GM12878 (cell line): ENCODE measurements around the gene GANAB. TPM values are rescaled to one million over a fixed set of nuclear protein-coding genes. Genes with fewer than 3 reads are reported as not detected.

Source experiments
- ATAC-seq: fragments of 200-7000 bp; cut with Tn5 transposase; 3 replicates; pipeline ENCODE4 v1.9.1; 2020; ENCODE audit warnings: mild to moderate bottlenecking, moderate library complexity
- BruUV-seq: library from RNA; stranded (reverse); fragments of 400-500 nt; replicated peaks from 2 replicates; lab custom pipeline; 2021; lab: Mats Ljungman, UMichigan
- CTCF ChIA-PET: fragments of 300-600 bp; sonication (Branson Sonifier 250); formaldehyde crosslinking; extraction: SDS; loops from one replicate; lab custom pipeline; 2021; ENCODE audit warnings: inconsistent platforms; lab: Yijun Ruan, JAX
- POLR2A ChIA-PET: fragments of 350-600 bp; formaldehyde crosslinking; extraction: SDS; loops from one replicate; lab custom pipeline; 2021; ENCODE audit warnings: inconsistent platforms; lab: Charles Lee
- RAD21 ChIA-PET: fragments of 300-600 bp; sonication (Branson Sonifier 250); formaldehyde crosslinking; loops from one replicate; lab custom pipeline; 2023; ENCODE audit warnings: antibody characterized with exemption; ENCODE audit not compliant: unreplicated experiment; lab: Charles Lee
- SMC1A ChIA-PET: fragments of 300-600 bp; sonication (Branson Sonifier 250); formaldehyde crosslinking; loops from one replicate; lab custom pipeline; 2023; ENCODE audit not compliant: unreplicated experiment, uncharacterized antibody; lab: Charles Lee
- DNase-seq: peaks from one replicate; pipeline ENCODE4 v3.0.0-alpha.2; 2011; ENCODE audit warnings: low read depth, low spot score
- FAIRE-seq: peaks from 3 replicates; lab custom pipeline; 2011; peaks lifted over from hg19 to GRCh38; lab: Jason Lieb, UNC
- H2AFZ ChIP-seq: 2 replicates; pipeline ENCODE4 v1.6.0; 2011; ENCODE audit warnings: low read depth, low read length, control low read depth; ENCODE audit not compliant: control insufficient read depth
- H3K27ac ChIP-seq: 2 replicates; pipeline ENCODE4 v1.5.1; 2011; ENCODE audit warnings: control low read depth; ENCODE audit not compliant: control insufficient read depth, insufficient read depth
- H3K27me3 ChIP-seq, 2 experiments: replicated peaks in 1 of 2; 2 replicates each; pipeline versions ENCODE4 v1.6.0 to v1.6.1; 2011; ENCODE audit warnings: low read length in 1 of 2; ENCODE audit not compliant: control insufficient read depth in 2 of 2, insufficient read depth in 2 of 2
- H3K36me3 ChIP-seq, 2 experiments: 2 replicates each; pipeline ENCODE4 v1.5.1; 2011; ENCODE audit warnings: low read length in 1 of 2; ENCODE audit not compliant: control insufficient read depth in 2 of 2, insufficient read depth in 2 of 2
- H3K4me1 ChIP-seq: 2 replicates; pipeline ENCODE4 v1.6.1; 2011; ENCODE audit warnings: mild to moderate bottlenecking, low read length, moderate library complexity, mixed read lengths; ENCODE audit not compliant: control insufficient read depth, insufficient read depth
- H3K4me2 ChIP-seq: 2 replicates; pipeline ENCODE4 v1.6.0; 2011; ENCODE audit warnings: control low read depth; ENCODE audit not compliant: control insufficient read depth, insufficient read depth
- H3K4me3 ChIP-seq: fragments of 200-600 bp; sonication (generic); 2 replicates; pipeline ENCODE4 v1.5.1; 2016
- H3K79me2 ChIP-seq: 2 replicates; pipeline ENCODE4 v1.6.0; 2011; ENCODE audit warnings: low read length; ENCODE audit not compliant: control insufficient read depth, insufficient read depth
- H3K9ac ChIP-seq: 2 replicates; pipeline ENCODE4 v1.8.0; 2011; ENCODE audit warnings: low read length, control low read depth, mixed read lengths; ENCODE audit not compliant: control insufficient read depth, insufficient read depth
- H3K9me3 ChIP-seq: replicated peaks from 3 replicates; pipeline ENCODE4 v1.5.1; 2011; ENCODE audit warnings: mild to moderate bottlenecking, low read length; ENCODE audit not compliant: control insufficient read depth, insufficient read depth
- H4K20me1 ChIP-seq: 2 replicates; pipeline ENCODE4 v1.6.0; 2011; ENCODE audit not compliant: control insufficient read depth, insufficient read depth
- GATAD2B ChIP-seq: fragments of 450-650 bp; conservative IDR thresholded peaks from 2 replicates; pipeline ENCODE4 v1.6.1; 2017; ENCODE audit warnings: low read depth, mild to moderate bottlenecking, moderate library complexity
- IRF4 ChIP-seq: IDR thresholded peaks from 2 replicates; pipeline ENCODE4 v1.6.1; 2011; ENCODE audit warnings: low read depth, low read length
- MEF2B ChIP-seq: fragments of 450-650 bp; IDR thresholded peaks from 2 replicates; pipeline ENCODE4 v1.6.1; 2018; ENCODE audit warnings: mild to moderate bottlenecking, moderate library complexity; ENCODE audit not compliant: partially characterized antibody, poor library complexity, severe bottlenecking
- PAX8 ChIP-seq: fragments of 450-650 bp; IDR thresholded peaks from 2 replicates; pipeline ENCODE4 v1.6.1; 2017; ENCODE audit warnings: mild to moderate bottlenecking, moderate library complexity
- TBL1XR1 ChIP-seq: IDR thresholded peaks from 2 replicates; pipeline ENCODE4 v1.6.1; 2012; ENCODE audit warnings: low read depth, low read length, improper control_type of control experiment
- WGBS: methylation state at CpG from one replicate; pipeline ENCODE4 v1.1.6; 2016; ENCODE audit warnings: low lambda C conversion rate; ENCODE audit not compliant: insufficient replicate concordance, insufficient coverage; ENCODE audit errors: missing lambda C conversion rate; 5-methylcytosine and 5-hydroxymethylcytosine counted together
- in situ Hi-C: fragments of 300-500 bp; cut with MboI; formaldehyde crosslinking; loops from 9 replicates; pipeline ENCODE4 v1.14.3; 2018; ENCODE audit warnings: mixed read lengths
- intact Hi-C: fragments of 100-400 bp; cut with micrococcal nuclease; formaldehyde crosslinking; loops from one replicate; pipeline ENCODE4 v1.14.2; 2022; ENCODE audit not compliant: unreplicated experiment
- polyA plus RNA-seq, 11 experiments: library from polyadenylated mRNA; depleted of rRNA in 4 of 11; unstranded in 6 of 11; stranded (reverse) in 5 of 11; fragments of >200 nt; fragmentation: Nextera tagmentation in 4 of 11; fragmentation: Illumina TruSeq in 1 of 11; extraction: Ambion mirVana in 4 of 11; extraction: Trizol in 1 of 11; gene quantifications; 1 replicate in 1 of 11; 2 replicates in 10 of 11; pipeline versions ENCODE4 v1.2.1 to v1.2.3, GENCODE V29; 2011 to 2016; ENCODE audit warnings: inconsistent platforms in 2 of 11, missing spikeins in 2 of 11, low read depth in 1 of 11
- total RNA-seq, 4 experiments: library from RNA; depleted of rRNA in 3 of 4; stranded (reverse); fragments of >200 nt in 3 of 4; fragmentation: Illumina TruSeq in 1 of 4; extraction: Trizol in 1 of 4; gene quantifications; 2 replicates each; pipeline versions ENCODE4 v1.2.1 to v1.2.3, GENCODE V29; 2013 to 2021

The GANAB gene
- total and polyA plus RNA-seq, 10 of the 15 experiments (the other 5 are each of a cell fraction or from before 2014, with no cell fraction given) = 4.5 to 175 (median 102) TPM

DNA sequence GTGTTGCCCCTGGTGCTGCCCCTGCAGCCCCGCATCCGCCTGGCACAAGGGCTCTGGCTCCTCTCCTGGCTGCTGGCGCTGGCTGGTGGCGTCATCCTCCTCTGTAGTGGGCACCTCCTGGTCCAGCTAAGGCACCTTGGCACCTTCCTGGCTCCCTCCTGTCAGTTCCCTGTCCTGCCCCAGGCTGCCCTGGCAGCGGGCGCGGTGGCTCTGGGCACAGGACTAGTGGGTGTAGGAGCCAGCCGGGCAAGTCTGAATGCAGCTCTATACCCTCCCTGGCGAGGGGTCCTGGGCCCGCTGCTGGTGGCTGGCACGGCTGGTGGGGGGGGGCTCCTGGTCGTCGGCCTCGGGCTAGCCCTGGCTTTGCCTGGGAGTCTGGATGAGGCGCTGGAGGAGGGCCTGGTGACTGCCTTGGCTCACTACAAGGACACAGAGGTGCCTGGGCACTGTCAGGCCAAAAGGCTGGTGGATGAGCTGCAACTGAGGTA is 33.1 kb downstream of the GANAB start:
- H3K79me2 ChIP-seq = peaks cover 16% of the 10 kb centered on the region
- intact Hi-C loops = loop anchor here (5.0 kb wide), 1 partner anchor 59 kb away; the partner anchor contains the start of genes LBHD1 and UQCC3
- BruUV-seq = no TSS peak
- no peaks in the 10 kb centered on the region for H4K20me1 ChIP-seq
- in situ Hi-C loops = no loop called here
- DNase-seq (no peak), FAIRE-seq (no peak), ATAC-seq (no peak)
- CTCF ChIA-PET = no interaction called here
- no peak for TF ChIP-seq MEF2B
- TF ChIP-seq GATAD2B = peak; percentile 33; the same call in 1 of the 2 replicates
- TF ChIP-seq TBL1XR1 = no peak
- TF ChIP-seq IRF4 = no peak
- TF ChIP-seq PAX8 = no peak
- peaks cover 8% of the 10 kb centered on the region for H3K4me1 ChIP-seq
- no peak overlapping the region for H3K27ac ChIP-seq
- no peaks in the 10 kb centered on the region for H3K9me3 ChIP-seq
- no peak overlapping the region for H3K4me3 ChIP-seq
- SMC1A ChIA-PET = interaction anchor here (0.9 kb wide), 1 partner anchor 42 kb away, joined by 3 read pairs; no protein-coding TSS in a partner anchor
- no peaks in the 10 kb centered on the region; a peak in 2 of 4 replicates for H3K36me3 ChIP-seq
- H3K9ac ChIP-seq = no peak overlapping the region
- H3K27me3 ChIP-seq = no peaks in the 10 kb centered on the region
- POLR2A ChIA-PET = interaction anchor here (0.8 to 1.3 kb wide), 2 partner anchors 8 to 22 kb away, joined by 3 to 12 read pairs; partner anchors contain the start of genes B3GAT3 and TUT1
- no peak overlapping the region for H3K4me2 ChIP-seq
- WGBS = 73% methylated on average over 13 of the region's 15 CpGs
- no peak overlapping the region for H2AFZ ChIP-seq
- RAD21 ChIA-PET = interaction anchor here (1.7 kb wide), 1 partner anchor 9 kb away, joined by 6 read pairs; the partner anchor contains the start of gene B3GAT3
